Cardiac fibroblast (primary cell): ENCODE measurements around the gene SUV39H1.

Source experiments
- DNase-seq, 2 donors: peaks; one replicate each; pipeline versions ENCODE4 v3.0.0 to v3.0.0-alpha.2; 2010; ENCODE audit warnings: low read depth in 2 of 2
- H3K4me3 ChIP-seq, 2 donors: replicated peaks in 1 of 2; 1 replicate in 1 of 2; 2 replicates in 1 of 2; pipeline ENCODE4 v1.5.1; 2011; ENCODE audit warnings: low read depth in 2 of 2, low read length in 2 of 2, mild to moderate bottlenecking in 2 of 2, moderate library complexity in 1 of 2
- CTCF ChIP-seq: IDR thresholded peaks from one replicate; pipeline ENCODE4 v1.5.1; 2011; ENCODE audit warnings: low read depth, mild to moderate bottlenecking, low read length, inconsistent platforms

Gene SUV39H1

DNA sequence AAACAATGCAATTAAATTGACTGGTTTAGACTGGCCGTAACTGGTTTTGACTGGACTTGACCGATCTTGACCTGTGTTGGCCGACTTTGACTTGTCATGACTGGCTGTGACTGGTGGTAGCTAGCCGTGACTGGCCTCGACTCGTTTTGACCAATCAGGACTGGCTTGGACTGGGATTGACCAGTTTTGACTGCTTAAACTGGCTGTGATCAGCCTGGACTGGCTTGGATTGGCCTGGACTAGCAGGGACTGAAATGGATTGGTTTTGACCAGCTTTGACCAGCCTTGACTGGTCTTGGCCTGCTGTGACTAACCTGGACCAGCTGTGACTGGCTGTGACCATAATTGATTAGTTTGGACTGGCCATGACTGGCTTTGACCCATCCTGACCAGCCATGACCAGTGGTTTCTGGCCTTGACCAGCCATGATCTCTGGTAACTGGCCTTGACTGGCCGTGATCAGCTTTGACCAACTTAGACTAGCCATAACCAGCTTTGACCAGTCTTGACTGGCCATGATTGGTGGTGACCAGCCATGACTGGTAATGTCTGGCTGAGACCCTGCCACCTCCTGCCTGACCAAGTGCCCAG, 13.1 kb downstream of the SUV39H1 start:
- TF ChIP-seq CTCF = no peak
- H3K4me3 ChIP-seq = no peak overlapping the region
- DNase-seq = no peak

- no peak for TF ChIP-seq CTCF
- H3K4me3 ChIP-seq = no peak overlapping the region
- DNase-seq = no peak
Measured at GRCh38 chrX:48711162-48711928, 14.8 kb downstream of the SUV39H1 start.

DNA sequence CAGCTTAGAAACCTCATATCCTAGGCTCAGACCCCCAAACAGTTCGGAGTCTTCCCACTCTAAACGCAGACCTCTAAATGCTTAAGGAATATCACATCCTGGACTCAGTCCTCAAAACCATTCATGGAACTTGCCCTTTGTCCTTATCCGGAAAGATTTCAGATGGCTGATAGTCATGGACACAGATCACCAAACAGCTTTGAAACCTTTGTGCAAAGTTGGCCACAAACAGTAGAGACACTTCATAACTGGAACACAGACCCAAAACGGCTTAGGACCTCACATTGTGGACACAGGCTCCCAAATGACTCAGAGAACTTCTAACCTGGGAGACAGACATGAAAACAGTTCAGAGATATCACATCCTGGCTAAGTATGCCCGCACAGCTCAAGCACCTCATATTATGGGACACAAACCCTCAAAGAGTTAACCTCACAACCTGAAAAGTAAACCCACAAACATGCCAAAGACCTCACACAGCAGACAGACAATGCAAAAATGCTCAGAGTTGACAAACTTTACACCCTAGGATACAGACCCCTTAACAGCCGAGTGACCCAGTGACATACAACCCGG, 15.5 kb downstream of the SUV39H1 start:
- no peak overlapping the region for H3K4me3 ChIP-seq
- no peak for DNase-seq
- no peak for TF ChIP-seq CTCF

DNA sequence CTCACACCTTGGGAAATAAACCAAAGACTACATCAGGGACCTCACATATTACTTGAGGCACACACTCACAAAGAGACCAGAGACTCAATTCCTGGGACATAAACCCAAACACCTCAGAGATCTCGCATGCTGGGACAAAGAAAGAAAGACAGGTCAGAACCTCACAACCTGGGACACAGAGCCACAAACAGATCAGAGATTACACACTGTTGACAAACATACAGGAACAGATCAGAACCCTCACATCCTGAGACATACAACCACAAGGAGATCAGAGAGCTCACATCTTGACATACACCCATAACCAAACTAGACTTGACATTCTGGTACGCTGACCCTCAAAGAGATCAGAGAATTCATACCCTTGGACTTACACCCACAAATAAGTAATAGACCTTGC, 17.3 kb downstream of the SUV39H1 start:
- no peak for DNase-seq
- no peak for TF ChIP-seq CTCF
- H3K4me3 ChIP-seq = no peak overlapping the region

DNA sequence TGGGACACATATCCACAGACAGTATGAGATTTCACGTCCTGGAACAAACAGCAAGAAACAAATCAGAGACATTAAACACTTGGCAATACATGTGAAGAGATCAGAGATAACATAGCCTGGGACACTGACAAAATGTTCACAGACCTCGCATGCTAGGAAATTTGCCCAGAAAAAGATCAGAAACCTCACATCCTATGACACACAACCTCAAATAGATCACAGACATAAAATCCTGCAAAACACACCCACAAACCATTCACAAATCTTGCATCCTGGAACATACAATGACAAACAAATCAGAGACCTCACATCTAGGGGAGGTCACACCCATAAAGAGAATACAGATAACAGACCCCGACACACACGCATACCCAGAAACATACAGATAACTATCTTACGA, 18.0 kb downstream of the SUV39H1 start:
- no peak for TF ChIP-seq CTCF
- peak in 1 of 2 donors; percentile 25 for DNase-seq
- H3K4me3 ChIP-seq = no peak overlapping the region

DNA sequence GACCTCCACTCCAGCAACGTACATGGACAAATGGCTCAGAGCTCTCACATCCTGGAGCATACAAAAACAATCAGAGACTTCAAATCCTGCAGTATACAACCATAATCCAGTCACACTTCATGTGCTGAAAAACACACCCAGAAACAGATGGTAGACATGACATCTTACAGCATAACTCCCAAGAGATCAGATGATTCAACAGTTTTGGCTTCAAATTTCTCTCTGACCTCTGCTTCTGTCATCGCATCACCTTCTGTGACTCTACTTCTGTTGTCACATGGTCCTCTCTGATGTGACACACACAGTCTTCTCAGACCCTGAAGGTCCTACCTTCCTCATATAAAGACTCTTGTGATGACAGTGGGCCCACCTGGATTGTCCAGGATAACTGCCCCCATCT, 18.5 kb downstream of the SUV39H1 start:
- peak; percentile 26 to 83 for DNase-seq
- no peak overlapping the region for H3K4me3 ChIP-seq
- TF ChIP-seq CTCF = no peak
